ENCODE measurements around the gene GTF2IRD1. TPM values are rescaled to one million over a fixed set of nuclear protein-coding genes. Genes with fewer than 3 reads are reported as not detected.

The GTF2IRD1 gene
- total RNA-seq, 1 donor from 2014 or later: 32.6 TPM

DNA sequence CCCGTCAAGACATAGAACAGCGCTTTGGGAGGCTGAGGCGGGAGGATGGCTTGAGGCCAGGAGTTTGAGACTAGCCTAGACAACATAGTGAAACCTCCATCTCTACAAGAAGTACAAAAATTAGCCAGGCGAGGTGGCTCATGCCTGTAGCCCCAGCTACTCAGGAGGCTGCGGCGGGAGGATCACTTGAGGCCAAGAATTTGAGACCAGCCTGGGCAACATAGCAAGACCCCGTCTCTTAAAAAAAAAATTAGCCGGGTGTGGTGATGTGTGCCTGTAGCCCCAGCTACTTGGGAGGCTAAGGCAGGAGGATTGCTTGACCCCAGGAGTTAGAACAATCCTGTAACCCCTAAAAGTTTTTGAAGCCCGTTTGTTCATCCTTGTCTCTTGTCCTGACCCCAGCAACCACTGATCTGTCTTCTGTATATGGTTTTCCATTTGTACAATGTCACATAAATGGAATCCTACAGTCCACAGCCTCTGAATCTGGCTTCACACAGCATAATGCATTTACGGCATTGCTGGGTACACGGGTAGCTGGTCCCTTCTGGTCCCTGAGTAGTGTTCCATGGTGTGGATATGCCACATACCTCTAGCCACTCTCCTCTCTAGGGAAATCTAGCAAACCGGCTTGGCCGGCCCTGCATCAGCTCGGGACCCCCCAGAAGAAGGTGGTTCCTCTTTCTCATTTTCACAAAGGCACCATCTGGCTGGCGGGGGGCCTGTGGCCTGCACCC is 8.4 kb downstream of the GTF2IRD1 start:
- no peak overlapping the region for H3K27ac Mint-ChIP-seq (ENCODE audit: unreplicated experiment)

DNA sequence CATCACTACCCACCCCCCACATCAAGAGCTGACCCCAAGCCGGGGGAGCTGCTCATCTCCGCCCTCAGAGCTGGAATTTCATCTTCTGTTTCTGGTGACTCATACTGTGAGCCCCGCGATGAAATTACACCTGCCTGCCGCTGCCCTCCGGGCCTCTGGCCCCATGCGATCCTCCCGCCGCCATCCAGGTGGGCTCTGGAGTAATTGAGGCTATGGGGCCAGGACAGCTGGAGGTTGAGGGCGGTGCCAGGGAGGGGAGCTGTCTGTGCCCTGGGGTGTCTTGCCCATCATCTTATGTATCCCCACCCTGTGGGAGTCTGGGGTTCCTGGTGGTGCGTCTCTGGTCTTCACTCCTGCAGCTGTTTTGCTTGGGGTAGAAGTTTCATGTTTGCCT is 9.0 kb downstream of the GTF2IRD1 start:
- Mint-ChIP-seq H3K4me3 (ENCODE audit: unreplicated experiment) (no peak overlapping the region), H3K9me3 (ENCODE audit: unreplicated experiment) (no peaks in the 10 kb centered on the region), H3K27ac (ENCODE audit: unreplicated experiment) (no peak overlapping the region), H3K27me3 (ENCODE audit: unreplicated experiment) (peaks cover 2% of the 10 kb centered on the region), H3K4me1 (ENCODE audit: unreplicated experiment) (no peaks in the 10 kb centered on the region), H3K36me3 (ENCODE audit: low read depth, unreplicated experiment) (peaks cover 3% of the 10 kb centered on the region)
- TF ChIP-seq, protein P1, sequence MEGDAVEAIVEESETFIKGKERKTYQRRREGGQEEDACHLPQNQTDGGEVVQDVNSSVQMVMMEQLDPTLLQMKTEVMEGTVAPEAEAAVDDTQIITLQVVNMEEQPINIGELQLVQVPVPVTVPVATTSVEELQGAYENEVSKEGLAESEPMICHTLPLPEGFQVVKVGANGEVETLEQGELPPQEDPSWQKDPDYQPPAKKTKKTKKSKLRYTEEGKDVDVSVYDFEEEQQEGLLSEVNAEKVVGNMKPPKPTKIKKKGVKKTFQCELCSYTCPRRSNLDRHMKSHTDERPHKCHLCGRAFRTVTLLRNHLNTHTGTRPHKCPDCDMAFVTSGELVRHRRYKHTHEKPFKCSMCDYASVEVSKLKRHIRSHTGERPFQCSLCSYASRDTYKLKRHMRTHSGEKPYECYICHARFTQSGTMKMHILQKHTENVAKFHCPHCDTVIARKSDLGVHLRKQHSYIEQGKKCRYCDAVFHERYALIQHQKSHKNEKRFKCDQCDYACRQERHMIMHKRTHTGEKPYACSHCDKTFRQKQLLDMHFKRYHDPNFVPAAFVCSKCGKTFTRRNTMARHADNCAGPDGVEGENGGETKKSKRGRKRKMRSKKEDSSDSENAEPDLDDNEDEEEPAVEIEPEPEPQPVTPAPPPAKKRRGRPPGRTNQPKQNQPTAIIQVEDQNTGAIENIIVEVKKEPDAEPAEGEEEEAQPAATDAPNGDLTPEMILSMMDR (IDR thresholded peaks at IDR 0.05; ENCODE audit: unreplicated experiment): no peak
- DNase-seq (ENCODE audit: low spot score): no peak

More for the DNA sequence above, 8.4 kb downstream of the GTF2IRD1 start:
- no peak for DNase-seq (ENCODE audit: low spot score)
- H3K9me3 Mint-ChIP-seq (ENCODE audit: unreplicated experiment): no peaks in the 10 kb centered on the region
- TF ChIP-seq, protein P1 (IDR thresholded peaks at IDR 0.05; ENCODE audit: unreplicated experiment): no peak
- no peak overlapping the region for H3K4me3 Mint-ChIP-seq (ENCODE audit: unreplicated experiment)
- H3K27me3 Mint-ChIP-seq (ENCODE audit: unreplicated experiment): peaks cover 2% of the 10 kb centered on the region
- H3K4me1 Mint-ChIP-seq (ENCODE audit: unreplicated experiment): peaks cover 1% of the 10 kb centered on the region
- peaks cover 3% of the 10 kb centered on the region for H3K36me3 Mint-ChIP-seq (ENCODE audit: low read depth, unreplicated experiment)

DNA sequence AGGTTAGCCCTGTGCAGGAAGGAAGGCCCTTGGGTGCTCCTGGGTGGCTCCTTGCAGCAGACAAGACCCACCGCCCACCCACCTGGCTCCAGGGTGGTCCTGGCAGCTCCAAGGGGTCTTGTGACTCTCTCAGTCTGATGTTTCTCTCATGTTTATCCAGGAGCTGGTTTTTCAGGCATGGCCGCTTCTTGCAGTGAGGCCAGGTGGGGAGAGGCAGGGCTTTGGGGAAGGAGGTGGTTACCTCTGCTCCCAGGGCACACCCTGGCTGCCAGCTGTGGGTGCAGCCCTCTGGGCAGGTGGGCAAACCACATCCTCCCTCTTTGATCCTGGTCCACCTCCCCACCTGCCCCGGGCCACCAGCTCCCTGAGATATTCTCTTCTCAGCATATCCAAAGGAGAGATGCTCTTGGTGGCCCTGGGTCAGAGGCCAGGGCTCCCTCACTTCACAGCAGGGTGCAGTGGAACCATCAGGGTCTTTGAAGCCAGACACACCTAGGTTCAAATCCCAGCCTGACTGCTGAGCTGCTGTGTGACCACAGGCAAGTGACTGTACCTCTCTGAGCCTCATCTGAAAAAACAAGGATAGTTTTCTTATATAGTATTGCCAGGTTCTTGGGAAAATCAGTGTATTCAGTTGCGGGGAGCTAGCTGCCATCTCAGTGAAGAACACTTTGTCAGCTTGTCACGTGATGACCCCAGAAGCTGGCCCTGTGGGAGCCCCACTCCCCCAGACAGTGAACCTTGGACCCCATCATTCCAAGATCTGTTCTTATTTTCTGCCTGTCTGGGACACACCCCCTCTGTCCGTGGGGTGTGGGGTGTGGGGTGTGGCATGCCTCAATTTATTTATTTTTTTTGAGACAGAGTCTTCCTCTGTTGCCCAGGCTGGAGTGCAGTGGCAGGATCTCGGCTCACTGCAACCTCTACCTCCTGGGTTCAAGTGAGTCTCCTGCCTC is 11.5 kb downstream of the GTF2IRD1 start:
- peaks cover 3% of the 10 kb centered on the region for H3K36me3 Mint-ChIP-seq (ENCODE audit: low read depth, unreplicated experiment)
- TF ChIP-seq, protein P1 (IDR thresholded peaks at IDR 0.05; ENCODE audit: unreplicated experiment): no peak
- H3K4me1 Mint-ChIP-seq (ENCODE audit: unreplicated experiment): no peaks in the 10 kb centered on the region
- H3K9me3 Mint-ChIP-seq (ENCODE audit: unreplicated experiment): no peaks in the 10 kb centered on the region
- H3K4me3 Mint-ChIP-seq (ENCODE audit: unreplicated experiment): no peak overlapping the region
- DNase-seq (ENCODE audit: low spot score): no peak
- H3K27ac Mint-ChIP-seq (ENCODE audit: unreplicated experiment): no peak overlapping the region
- H3K27me3 Mint-ChIP-seq (ENCODE audit: unreplicated experiment): peaks cover 6% of the 10 kb centered on the region

DNA sequence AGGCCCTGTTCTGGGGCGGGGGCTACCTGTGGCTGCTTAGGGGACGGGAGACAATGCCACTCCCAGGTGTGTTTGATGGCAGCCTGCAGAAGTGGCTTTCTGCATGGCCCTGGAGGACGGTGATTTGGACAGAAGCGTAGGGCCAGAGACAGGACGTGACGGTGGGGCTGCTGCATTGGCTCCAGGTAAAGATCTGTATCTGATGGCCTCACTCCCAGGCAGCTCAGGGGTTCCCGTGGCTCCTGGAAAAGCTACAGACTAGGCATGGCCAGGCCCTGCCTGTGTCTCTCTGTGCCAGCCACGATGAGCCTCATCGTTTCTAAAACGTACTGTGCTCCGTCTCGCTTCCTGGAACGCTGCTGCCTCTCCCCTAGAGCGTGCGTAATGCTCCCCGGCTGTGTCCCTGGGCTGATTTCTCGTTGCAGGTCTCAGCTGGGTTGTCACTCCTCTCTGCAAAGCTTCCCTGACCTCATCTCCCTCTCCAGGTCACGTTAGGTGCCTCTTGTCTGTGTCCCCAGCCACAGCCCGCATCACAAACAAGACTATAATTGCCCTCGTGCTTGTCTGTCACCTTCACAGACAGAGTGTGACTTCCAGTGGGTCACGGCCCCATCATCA is 12.6 kb downstream of the GTF2IRD1 start:
- no peak overlapping the region for H3K27ac Mint-ChIP-seq (ENCODE audit: unreplicated experiment)
- peaks cover 3% of the 10 kb centered on the region for H3K36me3 Mint-ChIP-seq (ENCODE audit: low read depth, unreplicated experiment)
- H3K9me3 Mint-ChIP-seq (ENCODE audit: unreplicated experiment): no peaks in the 10 kb centered on the region
- H3K27me3 Mint-ChIP-seq (ENCODE audit: unreplicated experiment): peaks cover 6% of the 10 kb centered on the region
- no peak overlapping the region for H3K4me3 Mint-ChIP-seq (ENCODE audit: unreplicated experiment)
- TF ChIP-seq, protein P1 (IDR thresholded peaks at IDR 0.05; ENCODE audit: unreplicated experiment): no peak
- DNase-seq (ENCODE audit: low spot score): no peak
- no peaks in the 10 kb centered on the region for H3K4me1 Mint-ChIP-seq (ENCODE audit: unreplicated experiment)

All from endothelial cell (in vitro differentiated cells).